SK-N-SH (cell line): ENCODE measurements around the gene PSMD4. TPM values are rescaled to one million over a fixed set of nuclear protein-coding genes. Genes with fewer than 3 reads are reported as not detected.

Experiments used
- CTCF ChIA-PET: fragments of 300-600, 350-600 bp; formaldehyde crosslinking; extraction: SDS; loops from one replicate; lab custom pipeline; 2021; lab: Yijun Ruan, JAX
- POLR2A ChIA-PET: fragments of 350-600 bp; sonication (Branson Sonifier 250); formaldehyde crosslinking; extraction: SDS; loops from one replicate; lab custom pipeline; 2020; ENCODE audit warnings: antibody characterized with exemption, inconsistent platforms; lab: Yijun Ruan, JAX
- DNase-seq: peaks from one replicate; pipeline ENCODE4 v3.0.0; 2012
- H2AFZ ChIP-seq: fragments of 200-600 bp; sonication (generic); 2 replicates; pipeline ENCODE4 v1.8.1; 2016; ENCODE audit warnings: antibody characterized with exemption, mild to moderate bottlenecking, low read depth
- H3F3A ChIP-seq: fragments of 200-600 bp; sonication (generic); replicated peaks from 2 replicates; pipeline ENCODE3; 2016; ENCODE audit warnings: antibody characterized with exemption, mild to moderate bottlenecking; ENCODE audit not compliant: insufficient read depth
- H3K27ac ChIP-seq, 2 experiments: fragments of 200-500 bp in 1 of 2; fragments of 200-600 bp in 1 of 2; sonication (Bioruptor generic) in 1 of 2; sonication (generic), shearing (Covaris generic) in 1 of 2; 2 replicates each; pipeline versions ENCODE4 v1.5.1 to v1.6.1; 2014 to 2016; ENCODE audit warnings: low read depth in 2 of 2, inconsistent platforms in 1 of 2, low read length in 1 of 2, mild to moderate bottlenecking in 1 of 2, mixed read lengths in 1 of 2
- H3K27me3 ChIP-seq: fragments of 200-600 bp; sonication (generic), shearing (Covaris generic); 2 replicates; pipeline ENCODE4 v1.6.1; 2016; ENCODE audit warnings: mixed run types; ENCODE audit not compliant: insufficient read depth
- H3K36me3 ChIP-seq, 2 experiments: fragments of 200-500 bp in 1 of 2; fragments of 200-600 bp in 1 of 2; sonication (Bioruptor generic) in 1 of 2; sonication (generic) in 1 of 2; replicated peaks in 1 of 2; 2 replicates each; pipeline versions ENCODE3 to v1.5.1; 2014 to 2016; ENCODE audit warnings: low read length in 1 of 2, mild to moderate bottlenecking in 1 of 2; ENCODE audit not compliant: insufficient read depth in 2 of 2, control insufficient read depth in 1 of 2
- H3K4me1 ChIP-seq, 2 experiments: fragments of 200-500 bp in 1 of 2; fragments of 200-600 bp in 1 of 2; sonication (Bioruptor generic) in 1 of 2; sonication (generic), shearing (Covaris generic) in 1 of 2; 2 replicates each; pipeline versions ENCODE4 v1.5.1 to v1.6.1; 2014 to 2016; ENCODE audit warnings: low read depth in 1 of 2, low read length in 1 of 2, mixed run types in 1 of 2; ENCODE audit not compliant: insufficient read depth in 2 of 2, control insufficient read depth in 1 of 2
- H3K4me2 ChIP-seq: fragments of 200-600 bp; sonication (generic), shearing (Covaris generic); 2 replicates; pipeline ENCODE4 v1.6.1; 2017; ENCODE audit warnings: mixed run types
- H3K4me3 ChIP-seq, 2 experiments: fragments of 200-500 bp in 1 of 2; fragments of 200-600 bp in 1 of 2; sonication (Bioruptor generic) in 1 of 2; sonication (generic), shearing (Covaris generic) in 1 of 2; 2 replicates each; pipeline versions ENCODE4 v1.5.1 to v1.8.1; 2014 to 2016; ENCODE audit warnings: low read depth in 2 of 2, inconsistent platforms in 1 of 2, low read length in 1 of 2, mild to moderate bottlenecking in 1 of 2, mixed read lengths in 1 of 2, moderate library complexity in 1 of 2
- H3K79me2 ChIP-seq: fragments of 200-600 bp; sonication (generic); 2 replicates; pipeline ENCODE4 v1.8.1; 2017; ENCODE audit warnings: mild to moderate bottlenecking; ENCODE audit not compliant: insufficient read depth
- H3K9ac ChIP-seq: fragments of 200-600 bp; sonication (generic); 2 replicates; pipeline ENCODE4 v1.6.1; 2017; ENCODE audit warnings: mixed run types
- H3K9me2 ChIP-seq: fragments of 200-600 bp; sonication (generic); 2 replicates; pipeline ENCODE4 v1.6.1; 2017; ENCODE audit warnings: mixed run types
- H3K9me3 ChIP-seq: fragments of 200-600 bp; sonication (generic); 2 replicates; pipeline ENCODE4 v1.6.1; 2017; ENCODE audit warnings: mixed run types, mild to moderate bottlenecking, moderate library complexity
- H4K20me1 ChIP-seq: fragments of 200-600 bp; sonication (generic); 2 replicates; pipeline ENCODE4 v1.6.1; 2017; ENCODE audit warnings: mild to moderate bottlenecking, mixed run types; ENCODE audit not compliant: insufficient read depth
- CHD2 ChIP-seq: fragments of 150-350 bp; IDR thresholded peaks from 2 replicates; pipeline ENCODE4 v1.6.1; 2018; ENCODE audit warnings: low read length; ENCODE audit not compliant: partially characterized antibody
- ELF1 ChIP-seq: IDR thresholded peaks from 2 replicates; pipeline ENCODE4 v1.4.0; 2012
- EP300 ChIP-seq, 2 experiments: IDR thresholded peaks; 2 replicates each; pipeline versions ENCODE4 v1.4.0 to v1.6.1; 2012; ENCODE audit warnings: borderline replicate concordance in 1 of 2, low read depth in 1 of 2, low read length in 1 of 2
- FOXM1 ChIP-seq: IDR thresholded peaks from 2 replicates; pipeline ENCODE4 v1.4.0; 2012; ENCODE audit warnings: low read depth, mild to moderate bottlenecking
- GABPA ChIP-seq: IDR thresholded peaks from 2 replicates; pipeline ENCODE4 v1.4.0; 2012; ENCODE audit warnings: low read depth, mild to moderate bottlenecking
- GATA2 ChIP-seq: sonication (generic); formaldehyde crosslinking; IDR thresholded peaks from 2 replicates; pipeline ENCODE4 v1.5.0; 2020; ENCODE audit warnings: mild to moderate bottlenecking, missing genetic modification reagents
- MEF2A ChIP-seq: IDR thresholded peaks from 2 replicates; pipeline ENCODE4 v1.4.0; 2012; ENCODE audit warnings: low read depth, borderline replicate concordance
- NFIC ChIP-seq: IDR thresholded peaks from 2 replicates; pipeline ENCODE4 v1.4.0; 2012; ENCODE audit warnings: borderline replicate concordance
- NRF1 ChIP-seq: IDR thresholded peaks from 2 replicates; pipeline ENCODE4 v1.6.1; 2012; ENCODE audit warnings: low read depth, mild to moderate bottlenecking, low read length
- RAD21 ChIP-seq: IDR thresholded peaks from 2 replicates; pipeline ENCODE4 v1.6.1; 2012; ENCODE audit warnings: mild to moderate bottlenecking, low read length
- RCOR1 ChIP-seq: fragments of 150-350 bp; IDR thresholded peaks from 2 replicates; pipeline ENCODE4 v1.6.1; 2017; ENCODE audit warnings: antibody characterized with exemption, low read length
- RFX5 ChIP-seq: IDR thresholded peaks from 2 replicates; pipeline ENCODE4 v1.6.1; 2012; ENCODE audit warnings: mild to moderate bottlenecking, improper control_type of control experiment, low read length
- RXRA ChIP-seq: IDR thresholded peaks from 2 replicates; pipeline ENCODE4 v1.4.0; 2012; ENCODE audit warnings: low read depth, mild to moderate bottlenecking, borderline replicate concordance
- SIN3A ChIP-seq: IDR thresholded peaks from 2 replicates; pipeline ENCODE4 v1.6.1; 2012; ENCODE audit warnings: low read depth, mild to moderate bottlenecking, low read length, moderate library complexity, borderline replicate concordance
- TCF12 ChIP-seq: IDR thresholded peaks from 2 replicates; pipeline ENCODE4 v1.4.0; 2012
- TEAD4 ChIP-seq: IDR thresholded peaks from 2 replicates; pipeline ENCODE4 v1.4.0; 2012; ENCODE audit warnings: mild to moderate bottlenecking, borderline replicate concordance; ENCODE audit not compliant: insufficient read depth
- WGBS: methylation state at CpG from one replicate; pipeline ENCODE4 v1.1.6; 2017; ENCODE audit warnings: low lambda C conversion rate; 5-methylcytosine and 5-hydroxymethylcytosine counted together
- polyA plus RNA-seq, 3 experiments: library from polyadenylated mRNA; depleted of rRNA; stranded (reverse); fragments of >200 nt; gene quantifications; 2 replicates each; pipeline ENCODE4 v1.2.3, GENCODE V29; 2012
- TF ChIP-seq, protein P1 (sequence below): IDR thresholded peaks from 2 replicates; pipeline ENCODE4 v1.4.0; 2012; ENCODE audit warnings: low read depth
- TF ChIP-seq, protein P2 (sequence below): IDR thresholded peaks from 2 replicates; pipeline ENCODE4; 2012
- TF ChIP-seq, protein P3 (sequence below): IDR thresholded peaks from 2 replicates; pipeline ENCODE4 v1.6.1; 2012; ENCODE audit warnings: mild to moderate bottlenecking, low read depth, low read length, moderate library complexity
- TF ChIP-seq, protein P4 (sequence below): fragments of 150-350 bp; IDR thresholded peaks from 2 replicates; pipeline ENCODE4 v1.6.1; 2017; ENCODE audit warnings: antibody characterized with exemption, low read length, low read depth, borderline replicate concordance

The PSMD4 gene
- polyA plus RNA-seq, 1 of the 3 experiments (the other 2 are of a cell fraction), result 419 TPM

DNA sequence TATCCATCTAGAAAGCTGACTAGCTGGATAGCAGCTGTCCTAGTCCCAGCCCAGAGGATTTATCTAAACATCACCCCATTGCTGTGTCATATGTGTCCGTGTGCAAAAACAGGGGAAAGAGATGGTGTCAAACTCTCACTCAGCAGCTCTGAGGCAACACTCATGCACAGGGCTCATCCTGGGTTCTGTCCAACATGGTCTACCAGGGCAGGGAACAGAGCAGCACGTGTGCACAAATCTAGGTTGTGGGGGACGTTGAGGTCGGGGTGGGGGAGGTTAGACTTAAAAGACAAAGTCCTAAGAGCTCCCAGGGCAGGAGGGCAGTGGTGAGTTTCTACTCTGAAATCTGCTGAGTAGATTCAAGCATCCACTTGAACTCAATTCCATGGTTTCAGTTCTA, 56.5 kb downstream of the PSMD4 start:
- H3F3A ChIP-seq, result peaks cover 30% of the 10 kb centered on the region
- peak overlapping the region; percentile 10; the same call in 1 of the 2 replicates for H3K4me2 ChIP-seq
- no peaks in the 10 kb centered on the region for H3K9me3 ChIP-seq
- H3K27me3 ChIP-seq, result no peaks in the 10 kb centered on the region
- no peak for DNase-seq
- peak overlapping the region in 1 of 2 experiments; percentile 90; a peak in 1 of 4 replicates for H3K27ac ChIP-seq
- H2AFZ ChIP-seq, result no peak overlapping the region
- peaks cover 41% of the 10 kb centered on the region; the same call in 1 of the 2 replicates for H3K79me2 ChIP-seq
- H3K4me1 ChIP-seq, result peaks cover 27 to 44% of the 10 kb centered on the region in 2 experiments
- CTCF ChIA-PET, result interaction anchor here (1.4 to 15.1 kb wide), 3 partner anchors 9 to 30 kb away, joined by 4 to 309 read pairs (median 43); no protein-coding TSS in a partner anchor
- H3K9me2 ChIP-seq, result no peaks in the 10 kb centered on the region
- TF ChIP-seq RCOR1 (no peak), TEAD4 (no peak), CHD2 (no peak), RFX5 (no peak)
- TF ChIP-seq, protein P1, sequence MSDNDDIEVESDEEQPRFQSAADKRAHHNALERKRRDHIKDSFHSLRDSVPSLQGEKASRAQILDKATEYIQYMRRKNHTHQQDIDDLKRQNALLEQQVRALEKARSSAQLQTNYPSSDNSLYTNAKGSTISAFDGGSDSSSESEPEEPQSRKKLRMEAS, result no peak
- no peak overlapping the region for H3K4me3 ChIP-seq
- peaks cover 40 to 62% of the 10 kb centered on the region in 2 experiments for H3K36me3 ChIP-seq
- H3K9ac ChIP-seq, result no peak overlapping the region
- H4K20me1 ChIP-seq, result peaks cover 14% of the 10 kb centered on the region
- POLR2A ChIA-PET, result interaction anchor here (1.1 kb wide), 1 partner anchor 16 kb away, joined by 6 read pairs; the partner anchor contains the start of gene PI4KB
- 71% methylated on average over 4 of the region's 4 CpGs for WGBS

DNA sequence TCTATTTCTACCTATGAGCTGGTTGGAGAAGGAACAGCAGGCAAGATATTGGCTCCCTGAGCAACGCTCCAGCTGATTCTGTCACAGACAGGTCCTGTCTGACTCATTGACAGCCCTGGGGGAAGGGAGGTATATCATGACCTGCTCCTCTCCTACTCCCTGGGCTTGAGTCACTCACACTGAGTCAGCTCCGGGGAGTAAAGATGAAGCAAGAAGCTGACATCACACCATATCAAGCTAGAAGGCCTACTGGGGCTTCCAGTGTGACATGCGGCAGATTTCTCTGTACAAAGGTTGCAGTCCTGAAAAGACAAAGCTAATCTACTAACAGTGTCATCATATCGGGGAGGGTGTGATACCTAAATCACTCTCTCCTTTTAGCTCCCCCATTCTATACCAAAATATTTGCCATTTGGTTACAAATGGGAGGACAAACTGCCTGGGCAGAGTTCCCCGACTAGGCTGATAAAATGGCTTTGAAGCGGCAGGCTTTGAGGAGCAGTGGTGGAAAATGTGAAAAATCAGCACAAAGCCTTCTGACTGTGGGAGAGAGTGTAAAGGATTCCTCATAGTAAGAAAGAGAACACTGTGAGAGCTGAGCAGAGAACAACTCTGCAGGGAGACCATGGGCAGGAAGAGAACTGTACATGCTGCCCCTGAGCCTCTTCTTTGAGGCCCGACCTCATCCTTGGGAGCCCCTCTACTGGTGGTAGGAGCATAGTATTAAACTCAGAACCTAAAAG, 57.2 kb downstream of the PSMD4 start:
- peak; percentile 30 for DNase-seq
- Histone ChIP-seq H3K27me3 (no peaks in the 10 kb centered on the region), H3F3A (peaks cover 32% of the 10 kb centered on the region), H3K9ac (peak overlapping the region; percentile 47; the same call in 1 of the 2 replicates), H3K4me3 (no peak overlapping the region), H3K4me2 (peak overlapping the region; percentile 59), H4K20me1 (peaks cover 14% of the 10 kb centered on the region), H3K4me1 (peaks cover 27 to 44% of the 10 kb centered on the region in 2 experiments), H3K9me3 (no peaks in the 10 kb centered on the region), H2AFZ (no peak overlapping the region), H3K27ac (peak overlapping the region; percentile 32 to 90; a peak in 3 of 4 replicates), H3K9me2 (no peaks in the 10 kb centered on the region), H3K36me3 (peaks cover 36 to 61% of the 10 kb centered on the region in 2 experiments), H3K79me2 (peaks cover 43% of the 10 kb centered on the region; the same call in 1 of the 2 replicates)
- WGBS, result 41% methylated on average over 6 of the region's 7 CpGs
- ChIA-PET CTCF (interaction anchor here (0.9 to 15.1 kb wide), 4 partner anchors 10 to 212 kb away, joined by 4 to 309 read pairs (median 24); no protein-coding TSS in a partner anchor), POLR2A (no interaction called here)
- peak in 1 of 2 experiments; percentile 76; a peak in 1 of 4 replicates for TF ChIP-seq EP300 (IDR thresholded peaks at IDR 0.05; ENCODE audit: borderline replicate concordance in 1 of 2, low read depth in 1 of 2, low read length in 1 of 2)
- TF ChIP-seq SIN3A, result peak; percentile 100
- TF ChIP-seq, protein P2, sequence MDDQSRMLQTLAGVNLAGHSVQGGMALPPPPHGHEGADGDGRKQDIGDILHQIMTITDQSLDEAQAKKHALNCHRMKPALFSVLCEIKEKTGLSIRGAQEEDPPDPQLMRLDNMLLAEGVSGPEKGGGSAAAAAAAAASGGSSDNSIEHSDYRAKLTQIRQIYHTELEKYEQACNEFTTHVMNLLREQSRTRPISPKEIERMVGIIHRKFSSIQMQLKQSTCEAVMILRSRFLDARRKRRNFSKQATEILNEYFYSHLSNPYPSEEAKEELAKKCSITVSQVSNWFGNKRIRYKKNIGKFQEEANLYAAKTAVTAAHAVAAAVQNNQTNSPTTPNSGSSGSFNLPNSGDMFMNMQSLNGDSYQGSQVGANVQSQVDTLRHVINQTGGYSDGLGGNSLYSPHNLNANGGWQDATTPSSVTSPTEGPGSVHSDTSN, result peak; percentile 94
- no peak for TF ChIP-seq RFX5
- no peak for TF ChIP-seq MEF2A
- TF ChIP-seq, protein P3, sequence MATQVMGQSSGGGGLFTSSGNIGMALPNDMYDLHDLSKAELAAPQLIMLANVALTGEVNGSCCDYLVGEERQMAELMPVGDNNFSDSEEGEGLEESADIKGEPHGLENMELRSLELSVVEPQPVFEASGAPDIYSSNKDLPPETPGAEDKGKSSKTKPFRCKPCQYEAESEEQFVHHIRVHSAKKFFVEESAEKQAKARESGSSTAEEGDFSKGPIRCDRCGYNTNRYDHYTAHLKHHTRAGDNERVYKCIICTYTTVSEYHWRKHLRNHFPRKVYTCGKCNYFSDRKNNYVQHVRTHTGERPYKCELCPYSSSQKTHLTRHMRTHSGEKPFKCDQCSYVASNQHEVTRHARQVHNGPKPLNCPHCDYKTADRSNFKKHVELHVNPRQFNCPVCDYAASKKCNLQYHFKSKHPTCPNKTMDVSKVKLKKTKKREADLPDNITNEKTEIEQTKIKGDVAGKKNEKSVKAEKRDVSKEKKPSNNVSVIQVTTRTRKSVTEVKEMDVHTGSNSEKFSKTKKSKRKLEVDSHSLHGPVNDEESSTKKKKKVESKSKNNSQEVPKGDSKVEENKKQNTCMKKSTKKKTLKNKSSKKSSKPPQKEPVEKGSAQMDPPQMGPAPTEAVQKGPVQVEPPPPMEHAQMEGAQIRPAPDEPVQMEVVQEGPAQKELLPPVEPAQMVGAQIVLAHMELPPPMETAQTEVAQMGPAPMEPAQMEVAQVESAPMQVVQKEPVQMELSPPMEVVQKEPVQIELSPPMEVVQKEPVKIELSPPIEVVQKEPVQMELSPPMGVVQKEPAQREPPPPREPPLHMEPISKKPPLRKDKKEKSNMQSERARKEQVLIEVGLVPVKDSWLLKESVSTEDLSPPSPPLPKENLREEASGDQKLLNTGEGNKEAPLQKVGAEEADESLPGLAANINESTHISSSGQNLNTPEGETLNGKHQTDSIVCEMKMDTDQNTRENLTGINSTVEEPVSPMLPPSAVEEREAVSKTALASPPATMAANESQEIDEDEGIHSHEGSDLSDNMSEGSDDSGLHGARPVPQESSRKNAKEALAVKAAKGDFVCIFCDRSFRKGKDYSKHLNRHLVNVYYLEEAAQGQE, result 0 out of 2 replicates have a peak, but pooled peaks have one; percentile 55
- no peak for TF ChIP-seq CHD2
- no peak for TF ChIP-seq GATA2
- peak; percentile 77 for TF ChIP-seq NFIC
- TF ChIP-seq TCF12, result peak; percentile 89
- peak; percentile 89; the same call in 1 of the 2 replicates for TF ChIP-seq RXRA
- TF ChIP-seq GABPA, result no peak
- no peak for TF ChIP-seq NRF1
- TF ChIP-seq ELF1, result no peak
- no peak for TF ChIP-seq RAD21
- TF ChIP-seq, protein P1, result peak; percentile 92
- TF ChIP-seq FOXM1, result 0 out of 2 replicates have a peak, but pooled peaks have one; percentile 26
- TF ChIP-seq, protein P4, sequence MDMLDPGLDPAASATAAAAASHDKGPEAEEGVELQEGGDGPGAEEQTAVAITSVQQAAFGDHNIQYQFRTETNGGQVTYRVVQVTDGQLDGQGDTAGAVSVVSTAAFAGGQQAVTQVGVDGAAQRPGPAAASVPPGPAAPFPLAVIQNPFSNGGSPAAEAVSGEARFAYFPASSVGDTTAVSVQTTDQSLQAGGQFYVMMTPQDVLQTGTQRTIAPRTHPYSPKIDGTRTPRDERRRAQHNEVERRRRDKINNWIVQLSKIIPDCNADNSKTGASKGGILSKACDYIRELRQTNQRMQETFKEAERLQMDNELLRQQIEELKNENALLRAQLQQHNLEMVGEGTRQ, result no peak
